ENCODE measurements around the gene KDM7A. TPM values are rescaled to one million over a fixed set of nuclear protein-coding genes. Genes with fewer than 3 reads are reported as not detected.

KDM7A gene
- total RNA-seq, 1 donor from 2014 or later, result 7.6 TPM

DNA sequence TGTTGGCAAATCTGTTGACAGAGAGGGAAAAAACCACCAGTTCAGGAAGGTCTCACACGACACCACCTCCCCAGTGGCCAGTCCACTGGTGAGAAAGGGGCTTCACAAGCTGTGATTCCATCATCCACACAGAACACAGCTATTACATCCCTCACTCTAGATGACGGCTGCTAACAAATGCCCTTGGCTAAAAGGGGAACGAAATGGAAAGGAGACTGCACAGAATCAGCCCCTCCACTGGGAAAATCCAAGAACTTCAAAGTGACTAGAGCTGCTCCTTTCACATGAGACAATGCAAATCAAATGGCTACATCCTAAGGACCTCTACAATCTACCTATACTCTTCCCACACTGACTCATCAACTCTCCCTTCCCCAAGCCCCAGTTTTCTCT lies 119.6 kb downstream of the KDM7A start:
- no peak overlapping the region for H3K4me3 ChIP-seq (ENCODE audit: low read depth, low read length)
- TF ChIP-seq, protein P1, sequence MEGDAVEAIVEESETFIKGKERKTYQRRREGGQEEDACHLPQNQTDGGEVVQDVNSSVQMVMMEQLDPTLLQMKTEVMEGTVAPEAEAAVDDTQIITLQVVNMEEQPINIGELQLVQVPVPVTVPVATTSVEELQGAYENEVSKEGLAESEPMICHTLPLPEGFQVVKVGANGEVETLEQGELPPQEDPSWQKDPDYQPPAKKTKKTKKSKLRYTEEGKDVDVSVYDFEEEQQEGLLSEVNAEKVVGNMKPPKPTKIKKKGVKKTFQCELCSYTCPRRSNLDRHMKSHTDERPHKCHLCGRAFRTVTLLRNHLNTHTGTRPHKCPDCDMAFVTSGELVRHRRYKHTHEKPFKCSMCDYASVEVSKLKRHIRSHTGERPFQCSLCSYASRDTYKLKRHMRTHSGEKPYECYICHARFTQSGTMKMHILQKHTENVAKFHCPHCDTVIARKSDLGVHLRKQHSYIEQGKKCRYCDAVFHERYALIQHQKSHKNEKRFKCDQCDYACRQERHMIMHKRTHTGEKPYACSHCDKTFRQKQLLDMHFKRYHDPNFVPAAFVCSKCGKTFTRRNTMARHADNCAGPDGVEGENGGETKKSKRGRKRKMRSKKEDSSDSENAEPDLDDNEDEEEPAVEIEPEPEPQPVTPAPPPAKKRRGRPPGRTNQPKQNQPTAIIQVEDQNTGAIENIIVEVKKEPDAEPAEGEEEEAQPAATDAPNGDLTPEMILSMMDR (conservative IDR thresholded peaks at IDR 0.05; ENCODE audit: low read depth, low read length), result no peak
- no peak for DNase-seq (ENCODE audit: low read depth)

DNA sequence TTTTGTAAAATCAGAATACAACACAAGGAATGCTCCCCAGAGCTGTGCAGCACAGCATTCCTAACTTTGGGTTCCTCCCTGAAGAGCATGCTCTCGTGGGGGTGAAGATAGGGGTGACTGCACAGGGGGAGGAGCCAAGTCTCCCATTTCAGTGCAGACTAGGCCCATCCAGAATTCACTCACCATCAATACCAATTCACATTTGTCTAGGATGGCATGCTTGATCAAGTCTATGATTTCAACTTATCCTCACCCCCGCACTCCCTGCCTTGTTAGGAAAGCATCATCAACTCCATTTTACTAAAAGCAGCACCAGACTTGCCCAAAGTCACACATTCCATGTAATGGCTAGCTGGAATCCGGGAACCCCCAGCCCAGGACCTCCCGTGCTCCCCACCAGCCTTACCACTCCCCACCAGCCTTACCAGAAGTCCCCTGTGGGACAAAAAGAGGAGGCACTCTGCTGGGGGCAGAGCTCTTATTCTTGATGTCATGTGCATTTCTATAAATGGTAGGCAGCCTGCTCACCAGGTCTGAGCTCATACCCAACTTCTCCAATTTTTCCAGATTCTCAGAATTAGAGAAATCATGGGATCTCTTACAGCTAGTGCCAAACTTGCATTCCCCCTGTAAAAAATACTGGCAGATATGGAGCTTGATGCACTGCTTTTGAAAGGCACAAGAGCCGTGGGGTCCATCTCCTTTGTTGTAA lies 120.2 kb downstream of the KDM7A start:
- no peak for DNase-seq (ENCODE audit: low read depth)
- H3K4me3 ChIP-seq (ENCODE audit: low read depth, low read length), result no peak overlapping the region
- TF ChIP-seq, protein P1 (conservative IDR thresholded peaks at IDR 0.05; ENCODE audit: low read depth, low read length), result no peak

DNA sequence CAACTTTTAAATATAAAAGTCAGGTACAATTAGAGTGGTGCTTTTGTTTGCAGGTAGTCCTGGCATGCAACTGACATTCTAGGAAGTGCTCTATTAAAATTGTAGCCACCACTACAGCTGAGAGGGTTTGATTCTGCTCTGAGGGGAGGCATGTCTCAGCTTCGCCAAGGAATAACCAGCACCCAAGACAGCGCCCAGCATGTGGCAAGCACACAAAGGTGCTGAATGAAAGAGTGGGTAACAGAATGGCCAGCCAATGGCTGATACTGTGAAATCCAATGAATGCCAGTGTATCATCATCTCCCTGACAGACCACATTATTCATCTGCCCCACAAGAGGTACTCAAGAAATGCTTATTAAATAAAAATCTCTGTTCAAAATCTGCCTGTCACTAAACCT lies 121.0 kb downstream of the KDM7A start:
- no peak for DNase-seq (ENCODE audit: low read depth)
- no peak overlapping the region for H3K4me3 ChIP-seq (ENCODE audit: low read depth, low read length)
- TF ChIP-seq, protein P1 (conservative IDR thresholded peaks at IDR 0.05; ENCODE audit: low read depth, low read length), result no peak

DNA sequence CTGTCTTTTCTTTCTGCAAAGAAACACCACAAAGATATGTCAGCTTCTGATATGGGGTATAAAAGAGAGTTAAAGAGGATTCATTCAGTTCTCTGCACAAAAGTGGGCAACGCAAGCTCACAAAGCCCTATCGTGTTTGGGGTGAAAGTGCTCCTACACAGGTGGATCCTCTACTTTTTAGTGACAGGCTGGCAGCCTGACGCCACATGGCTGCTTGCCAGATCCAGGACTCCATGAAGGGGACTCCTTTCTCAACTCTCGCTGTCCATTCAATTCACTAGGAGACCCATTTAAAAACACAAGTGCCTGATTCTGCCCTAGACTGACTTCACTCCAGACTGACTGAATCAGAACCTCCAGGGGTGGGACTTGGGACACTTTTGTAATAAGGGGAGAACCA lies 122.0 kb downstream of the KDM7A start:
- H3K4me3 ChIP-seq (ENCODE audit: low read depth, low read length), result no peak overlapping the region
- TF ChIP-seq, protein P1 (conservative IDR thresholded peaks at IDR 0.05; ENCODE audit: low read depth, low read length), result no peak
- DNase-seq (ENCODE audit: low read depth), result no peak

DNA sequence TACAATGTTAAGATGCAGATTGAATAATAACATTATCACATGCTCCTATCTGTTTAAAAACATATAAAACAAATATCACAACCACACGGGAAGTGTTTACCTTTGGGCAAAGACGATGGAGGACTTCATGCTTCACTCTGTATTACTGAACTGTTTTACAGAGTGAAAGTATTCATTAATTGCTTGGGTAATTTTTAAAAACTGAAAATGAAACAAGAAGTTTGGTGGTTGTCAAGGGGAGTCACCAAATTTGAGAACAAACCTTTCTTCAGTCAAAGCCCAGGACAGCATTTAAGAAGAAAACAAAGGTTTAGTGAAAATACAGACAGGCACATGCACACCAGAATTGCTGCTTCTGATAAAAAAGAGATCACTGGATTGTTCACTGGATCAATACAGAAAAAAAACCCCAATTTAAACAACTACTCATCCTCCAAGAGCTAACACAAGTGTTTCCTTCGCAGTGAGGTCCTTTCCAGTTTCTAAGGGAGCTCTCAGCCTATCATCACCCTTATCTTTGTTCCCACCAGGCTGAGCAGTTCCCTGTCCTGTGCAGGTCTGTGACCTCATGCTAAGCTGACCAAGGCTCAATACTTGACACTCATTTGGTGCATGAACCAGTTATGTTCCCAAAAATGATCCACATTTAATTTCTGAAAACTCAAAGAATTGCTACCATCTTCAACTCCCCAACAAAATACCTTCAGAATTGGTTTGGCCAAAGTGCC lies 122.8 kb downstream of the KDM7A start:
- DNase-seq (ENCODE audit: low read depth), result no peak
- TF ChIP-seq, protein P1 (conservative IDR thresholded peaks at IDR 0.05; ENCODE audit: low read depth, low read length), result no peak
- no peak overlapping the region for H3K4me3 ChIP-seq (ENCODE audit: low read depth, low read length)

DNA sequence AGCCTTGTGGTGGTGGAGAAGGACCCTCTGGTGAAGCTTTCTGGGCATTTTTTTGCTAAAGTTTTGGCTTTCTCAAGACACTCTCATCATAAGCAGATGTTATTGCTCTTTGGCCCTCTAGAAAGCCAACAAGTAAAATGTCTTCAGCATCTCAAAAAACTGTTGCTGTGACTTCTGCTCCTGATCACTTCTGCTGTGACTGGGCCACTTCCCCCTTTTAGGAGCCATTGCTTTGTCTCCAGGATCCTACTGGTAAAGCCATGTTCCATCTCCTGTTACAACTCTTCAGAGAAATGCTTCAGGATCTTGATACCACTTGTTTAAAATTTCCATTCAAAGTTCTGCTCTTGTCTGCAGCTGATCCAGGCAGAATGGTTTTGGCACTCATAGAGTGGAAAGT lies 125.0 kb downstream of the KDM7A start:
- no peak overlapping the region for H3K4me3 ChIP-seq (ENCODE audit: low read depth, low read length)
- TF ChIP-seq, protein P1 (conservative IDR thresholded peaks at IDR 0.05; ENCODE audit: low read depth, low read length), result no peak
- DNase-seq (ENCODE audit: low read depth), result no peak

All from epithelial cell of proximal tubule (primary cell).